GM12878 (cell line): ENCODE results near the gene SOCS1. TPM values are rescaled to one million over a fixed set of nuclear protein-coding genes. Genes with fewer than 3 reads are reported as not detected.

ENCODE experiments used
- ATAC-seq: fragments of 200-7000 bp; cut with Tn5 transposase; 3 replicates; pipeline ENCODE4 v1.9.1; 2020; ENCODE audit warnings: mild to moderate bottlenecking, moderate library complexity
- BruUV-seq: library from RNA; stranded (reverse); fragments of 400-500 nt; replicated peaks from 2 replicates; lab custom pipeline; 2021; lab: Mats Ljungman, UMichigan
- CTCF ChIA-PET: fragments of 300-600 bp; sonication (Branson Sonifier 250); formaldehyde crosslinking; extraction: SDS; loops from one replicate; lab custom pipeline; 2021; ENCODE audit warnings: inconsistent platforms; lab: Yijun Ruan, JAX
- POLR2A ChIA-PET: fragments of 350-600 bp; formaldehyde crosslinking; extraction: SDS; loops from one replicate; lab custom pipeline; 2021; ENCODE audit warnings: inconsistent platforms; lab: Charles Lee
- RAD21 ChIA-PET: fragments of 300-600 bp; sonication (Branson Sonifier 250); formaldehyde crosslinking; loops from one replicate; lab custom pipeline; 2023; ENCODE audit warnings: antibody characterized with exemption; ENCODE audit not compliant: unreplicated experiment; lab: Charles Lee
- SMC1A ChIA-PET: fragments of 300-600 bp; sonication (Branson Sonifier 250); formaldehyde crosslinking; loops from one replicate; lab custom pipeline; 2023; ENCODE audit not compliant: unreplicated experiment, uncharacterized antibody; lab: Charles Lee
- DNase-seq: peaks from one replicate; pipeline ENCODE4 v3.0.0-alpha.2; 2011; ENCODE audit warnings: low read depth, low spot score
- FAIRE-seq: peaks from 3 replicates; lab custom pipeline; 2011; peaks lifted over from hg19 to GRCh38; lab: Jason Lieb, UNC
- H2AFZ ChIP-seq: 2 replicates; pipeline ENCODE4 v1.6.0; 2011; ENCODE audit warnings: low read depth, low read length, control low read depth; ENCODE audit not compliant: control insufficient read depth
- H3K27ac ChIP-seq: 2 replicates; pipeline ENCODE4 v1.5.1; 2011; ENCODE audit warnings: control low read depth; ENCODE audit not compliant: control insufficient read depth, insufficient read depth
- H3K27me3 ChIP-seq, 2 experiments: replicated peaks in 1 of 2; 2 replicates each; pipeline versions ENCODE4 v1.6.0 to v1.6.1; 2011; ENCODE audit warnings: low read length in 1 of 2; ENCODE audit not compliant: control insufficient read depth in 2 of 2, insufficient read depth in 2 of 2
- H3K36me3 ChIP-seq, 2 experiments: 2 replicates each; pipeline ENCODE4 v1.5.1; 2011; ENCODE audit warnings: low read length in 1 of 2; ENCODE audit not compliant: control insufficient read depth in 2 of 2, insufficient read depth in 2 of 2
- H3K4me1 ChIP-seq: 2 replicates; pipeline ENCODE4 v1.6.1; 2011; ENCODE audit warnings: mild to moderate bottlenecking, low read length, moderate library complexity, mixed read lengths; ENCODE audit not compliant: control insufficient read depth, insufficient read depth
- H3K4me2 ChIP-seq: 2 replicates; pipeline ENCODE4 v1.6.0; 2011; ENCODE audit warnings: control low read depth; ENCODE audit not compliant: control insufficient read depth, insufficient read depth
- H3K4me3 ChIP-seq: fragments of 200-600 bp; sonication (generic); 2 replicates; pipeline ENCODE4 v1.5.1; 2016
- H3K79me2 ChIP-seq: 2 replicates; pipeline ENCODE4 v1.6.0; 2011; ENCODE audit warnings: low read length; ENCODE audit not compliant: control insufficient read depth, insufficient read depth
- H3K9ac ChIP-seq: 2 replicates; pipeline ENCODE4 v1.8.0; 2011; ENCODE audit warnings: low read length, control low read depth, mixed read lengths; ENCODE audit not compliant: control insufficient read depth, insufficient read depth
- H3K9me3 ChIP-seq: replicated peaks from 3 replicates; pipeline ENCODE4 v1.5.1; 2011; ENCODE audit warnings: mild to moderate bottlenecking, low read length; ENCODE audit not compliant: control insufficient read depth, insufficient read depth
- H4K20me1 ChIP-seq: 2 replicates; pipeline ENCODE4 v1.6.0; 2011; ENCODE audit not compliant: control insufficient read depth, insufficient read depth
- BACH1 ChIP-seq: fragments of 450-650 bp; IDR thresholded peaks from 2 replicates; pipeline ENCODE4 v1.6.1; 2017; ENCODE audit warnings: mild to moderate bottlenecking, borderline replicate concordance
- BMI1 ChIP-seq: fragments of 450-650 bp; IDR thresholded peaks from 2 replicates; pipeline ENCODE4 v1.6.1; 2016; ENCODE audit warnings: mild to moderate bottlenecking, moderate library complexity, borderline replicate concordance
- BRCA1 ChIP-seq: IDR thresholded peaks from 2 replicates; pipeline ENCODE4 v1.6.1; 2011; ENCODE audit warnings: low read depth, low read length, improper control_type of control experiment
- HCFC1 ChIP-seq: fragments of 150-350 bp; IDR thresholded peaks from 2 replicates; pipeline ENCODE4 v1.6.1; 2014; ENCODE audit warnings: low read length
- POLR2AphosphoS2 ChIP-seq: IDR thresholded peaks from 2 replicates; pipeline ENCODE4 v1.6.1; 2011; ENCODE audit warnings: low read depth, mild to moderate bottlenecking, low read length, improper control_type of control experiment, moderate library complexity
- POLR2AphosphoS5 ChIP-seq: IDR thresholded peaks from 2 replicates; pipeline ENCODE4 v1.6.1; 2011; ENCODE audit warnings: mild to moderate bottlenecking, low read length, inconsistent platforms
- RAD21 ChIP-seq: IDR thresholded peaks from 2 replicates; pipeline ENCODE4 v1.6.1; 2011; ENCODE audit warnings: mild to moderate bottlenecking, low read depth, low read length, moderate library complexity; ENCODE audit not compliant: insufficient read depth
- SMAD1 ChIP-seq: fragments of 450-650 bp; IDR thresholded peaks from 2 replicates; pipeline ENCODE4 v1.6.1; 2018; ENCODE audit warnings: mild to moderate bottlenecking, low read depth; ENCODE audit not compliant: partially characterized antibody
- STAT1 ChIP-seq: fragments of 450-650 bp; conservative IDR thresholded peaks from 2 replicates; pipeline ENCODE4 v1.6.1; 2014; ENCODE audit warnings: antibody characterized with exemption, mild to moderate bottlenecking
- STAT3 ChIP-seq: IDR thresholded peaks from 2 replicates; pipeline ENCODE4 v1.6.1; 2011; ENCODE audit warnings: low read depth, low read length, improper control_type of control experiment
- ZNF622 ChIP-seq: fragments of 450-650 bp; IDR thresholded peaks from 2 replicates; pipeline ENCODE4 v1.6.1; 2017; ENCODE audit warnings: mild to moderate bottlenecking, inconsistent platforms
- WGBS: methylation state at CpG from one replicate; pipeline ENCODE4 v1.1.6; 2016; ENCODE audit warnings: low lambda C conversion rate; ENCODE audit not compliant: insufficient replicate concordance, insufficient coverage; ENCODE audit errors: missing lambda C conversion rate; 5-methylcytosine and 5-hydroxymethylcytosine counted together
- in situ Hi-C: fragments of 300-500 bp; cut with MboI; formaldehyde crosslinking; loops from 9 replicates; pipeline ENCODE4 v1.14.3; 2018; ENCODE audit warnings: mixed read lengths
- intact Hi-C: fragments of 100-400 bp; cut with micrococcal nuclease; formaldehyde crosslinking; loops from one replicate; pipeline ENCODE4 v1.14.2; 2022; ENCODE audit not compliant: unreplicated experiment
- polyA plus RNA-seq, 11 experiments: library from polyadenylated mRNA; depleted of rRNA in 4 of 11; unstranded in 6 of 11; stranded (reverse) in 5 of 11; fragments of >200 nt; fragmentation: Nextera tagmentation in 4 of 11; fragmentation: Illumina TruSeq in 1 of 11; extraction: Ambion mirVana in 4 of 11; extraction: Trizol in 1 of 11; gene quantifications; 1 replicate in 1 of 11; 2 replicates in 10 of 11; pipeline versions ENCODE4 v1.2.1 to v1.2.3, GENCODE V29; 2011 to 2016; ENCODE audit warnings: inconsistent platforms in 2 of 11, missing spikeins in 2 of 11, low read depth in 1 of 11
- total RNA-seq, 4 experiments: library from RNA; depleted of rRNA in 3 of 4; stranded (reverse); fragments of >200 nt in 3 of 4; fragmentation: Illumina TruSeq in 1 of 4; extraction: Trizol in 1 of 4; gene quantifications; 2 replicates each; pipeline versions ENCODE4 v1.2.1 to v1.2.3, GENCODE V29; 2013 to 2021
- TF ChIP-seq, protein P1 (sequence below): fragments of 450-650 bp; IDR thresholded peaks from 2 replicates; pipeline ENCODE4 v1.6.1; 2017; ENCODE audit warnings: mild to moderate bottlenecking
- TF ChIP-seq, protein P2 (sequence below): fragments of 450-650 bp; formaldehyde crosslinking; IDR thresholded peaks from 2 replicates; pipeline ENCODE4 v1.4.0; 2022; ENCODE audit warnings: mild to moderate bottlenecking, moderate library complexity

The SOCS1 gene
- total and polyA plus RNA-seq, 10 of the 15 experiments (the other 5 are each of a cell fraction or from before 2014, with no cell fraction given): 0.42 to 39.8 (median 11.2) TPM

DNA sequence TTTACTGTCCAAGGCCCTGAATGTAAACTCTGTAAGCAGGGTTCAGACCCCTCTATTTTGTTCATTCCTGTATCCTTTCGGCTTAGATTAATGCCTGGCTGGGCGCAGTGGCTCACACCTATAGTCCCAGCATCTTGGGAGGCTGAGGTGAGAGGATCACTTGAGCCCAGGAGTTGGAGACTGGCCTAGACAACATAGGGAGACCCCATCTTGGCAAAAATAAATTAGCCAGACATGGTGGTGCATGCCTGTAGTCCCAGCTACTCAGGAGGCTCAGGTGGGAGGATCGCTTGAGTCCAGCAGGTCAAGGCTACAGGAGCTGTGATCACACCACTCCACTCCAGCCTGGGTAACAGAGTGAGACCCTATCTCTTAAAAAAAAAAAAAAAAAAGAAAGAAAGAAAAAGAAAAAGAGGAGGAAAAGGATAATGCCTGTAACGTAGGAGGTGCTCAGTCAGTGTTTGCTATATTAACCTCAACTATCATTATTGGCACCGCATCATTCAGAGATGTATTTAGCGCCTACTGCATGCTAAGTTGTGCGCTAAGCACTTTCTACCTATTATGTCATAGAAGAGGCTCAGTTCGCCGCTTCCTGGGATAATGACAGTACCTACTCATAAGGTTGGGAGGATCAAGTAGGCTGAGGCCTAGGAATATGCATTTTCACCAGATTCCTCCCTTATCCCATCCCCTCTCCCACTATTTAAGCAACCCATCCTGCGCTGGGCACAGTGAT lies 5.0 kb downstream of the SOCS1 start (continued):
- TF ChIP-seq, protein P1, sequence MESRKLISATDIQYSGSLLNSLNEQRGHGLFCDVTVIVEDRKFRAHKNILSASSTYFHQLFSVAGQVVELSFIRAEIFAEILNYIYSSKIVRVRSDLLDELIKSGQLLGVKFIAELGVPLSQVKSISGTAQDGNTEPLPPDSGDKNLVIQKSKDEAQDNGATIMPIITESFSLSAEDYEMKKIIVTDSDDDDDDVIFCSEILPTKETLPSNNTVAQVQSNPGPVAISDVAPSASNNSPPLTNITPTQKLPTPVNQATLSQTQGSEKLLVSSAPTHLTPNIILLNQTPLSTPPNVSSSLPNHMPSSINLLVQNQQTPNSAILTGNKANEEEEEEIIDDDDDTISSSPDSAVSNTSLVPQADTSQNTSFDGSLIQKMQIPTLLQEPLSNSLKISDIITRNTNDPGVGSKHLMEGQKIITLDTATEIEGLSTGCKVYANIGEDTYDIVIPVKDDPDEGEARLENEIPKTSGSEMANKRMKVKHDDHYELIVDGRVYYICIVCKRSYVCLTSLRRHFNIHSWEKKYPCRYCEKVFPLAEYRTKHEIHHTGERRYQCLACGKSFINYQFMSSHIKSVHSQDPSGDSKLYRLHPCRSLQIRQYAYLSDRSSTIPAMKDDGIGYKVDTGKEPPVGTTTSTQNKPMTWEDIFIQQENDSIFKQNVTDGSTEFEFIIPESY: peak; percentile 88
- no peak for TF ChIP-seq HCFC1
- TF ChIP-seq, all 136 proteins: peak for 5

DNA sequence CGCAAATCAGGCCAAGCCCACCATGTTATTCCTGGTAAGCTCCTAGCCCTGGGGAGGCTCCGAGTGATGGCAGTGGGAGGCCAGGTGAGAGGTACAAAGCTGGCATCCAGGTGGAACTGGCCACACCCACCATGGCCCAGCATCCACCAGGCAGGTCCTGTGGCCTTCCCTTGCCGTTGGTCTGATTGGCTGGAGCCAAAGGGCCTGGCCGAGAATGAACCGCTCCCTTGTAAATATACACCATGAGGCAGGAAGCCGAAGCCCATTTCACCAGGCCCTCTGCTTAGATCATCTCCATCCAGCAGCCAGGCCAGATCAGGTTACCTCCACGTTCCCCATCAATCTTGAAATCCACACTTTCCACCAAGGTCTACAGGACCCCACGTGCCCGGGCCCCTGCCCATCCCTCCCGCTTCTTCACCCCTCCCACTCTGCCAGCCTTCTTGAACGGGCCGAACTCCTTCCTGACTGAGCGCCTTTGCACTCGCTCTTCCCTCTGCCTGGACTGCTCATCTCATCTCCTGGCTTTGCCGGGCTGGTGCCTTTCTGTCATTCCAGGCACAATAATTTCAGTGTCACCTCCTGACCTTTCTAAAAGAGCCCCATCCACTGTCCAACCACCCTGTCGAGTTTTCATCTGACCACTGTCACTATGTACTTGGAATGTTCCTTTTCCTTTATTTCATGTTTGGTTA lies 5.8 kb downstream of the SOCS1 start:
- BruUV-seq: no TSS peak
- ATAC-seq (peak; percentile 0), FAIRE-seq (no peak), DNase-seq (no peak)
- no peak overlapping the region for H3K4me3 ChIP-seq
- no peak overlapping the region for H2AFZ ChIP-seq
- ChIA-PET CTCF (no interaction called here), RAD21 (no interaction called here), SMC1A (interaction anchor here (1.0 kb wide), 1 partner anchor 58 kb away, joined by 3 read pairs; no protein-coding TSS in a partner anchor), POLR2A (interaction anchor here (0.6 to 6.6 kb wide), 7 partner anchors 14 to 318 kb away, joined by 3 to 53 read pairs (median 4); no protein-coding TSS in a partner anchor)
- in situ Hi-C loops (loop anchor here (5.0 kb wide), 1 partner anchor 283 kb away; no protein-coding TSS in a partner anchor), intact Hi-C loops (no loop called here)
- H3K9ac ChIP-seq: no peak overlapping the region
- H3K4me2 ChIP-seq: no peak overlapping the region
- 78% methylated on average over 15 of the region's 16 CpGs for WGBS
- H3K9me3 ChIP-seq: no peaks in the 10 kb centered on the region; the same call in 2 of the 3 replicates
- no peak overlapping the region for H3K27ac ChIP-seq
- H3K79me2 ChIP-seq: peaks cover 29% of the 10 kb centered on the region
- no peaks in the 10 kb centered on the region for H4K20me1 ChIP-seq
- H3K27me3 ChIP-seq: no peaks in the 10 kb centered on the region
- peaks cover 25% of the 10 kb centered on the region for H3K4me1 ChIP-seq
- peaks cover 0 to 3% of the 10 kb centered on the region in 2 experiments; a peak in 1 of 4 replicates for H3K36me3 ChIP-seq
- TF ChIP-seq, protein P1: no peak
- no peak for TF ChIP-seq STAT1
- peak; percentile 65; the same call in 1 of the 2 replicates for TF ChIP-seq POLR2AphosphoS2
- TF ChIP-seq POLR2AphosphoS5: peak; percentile 86
- TF ChIP-seq, protein P2, sequence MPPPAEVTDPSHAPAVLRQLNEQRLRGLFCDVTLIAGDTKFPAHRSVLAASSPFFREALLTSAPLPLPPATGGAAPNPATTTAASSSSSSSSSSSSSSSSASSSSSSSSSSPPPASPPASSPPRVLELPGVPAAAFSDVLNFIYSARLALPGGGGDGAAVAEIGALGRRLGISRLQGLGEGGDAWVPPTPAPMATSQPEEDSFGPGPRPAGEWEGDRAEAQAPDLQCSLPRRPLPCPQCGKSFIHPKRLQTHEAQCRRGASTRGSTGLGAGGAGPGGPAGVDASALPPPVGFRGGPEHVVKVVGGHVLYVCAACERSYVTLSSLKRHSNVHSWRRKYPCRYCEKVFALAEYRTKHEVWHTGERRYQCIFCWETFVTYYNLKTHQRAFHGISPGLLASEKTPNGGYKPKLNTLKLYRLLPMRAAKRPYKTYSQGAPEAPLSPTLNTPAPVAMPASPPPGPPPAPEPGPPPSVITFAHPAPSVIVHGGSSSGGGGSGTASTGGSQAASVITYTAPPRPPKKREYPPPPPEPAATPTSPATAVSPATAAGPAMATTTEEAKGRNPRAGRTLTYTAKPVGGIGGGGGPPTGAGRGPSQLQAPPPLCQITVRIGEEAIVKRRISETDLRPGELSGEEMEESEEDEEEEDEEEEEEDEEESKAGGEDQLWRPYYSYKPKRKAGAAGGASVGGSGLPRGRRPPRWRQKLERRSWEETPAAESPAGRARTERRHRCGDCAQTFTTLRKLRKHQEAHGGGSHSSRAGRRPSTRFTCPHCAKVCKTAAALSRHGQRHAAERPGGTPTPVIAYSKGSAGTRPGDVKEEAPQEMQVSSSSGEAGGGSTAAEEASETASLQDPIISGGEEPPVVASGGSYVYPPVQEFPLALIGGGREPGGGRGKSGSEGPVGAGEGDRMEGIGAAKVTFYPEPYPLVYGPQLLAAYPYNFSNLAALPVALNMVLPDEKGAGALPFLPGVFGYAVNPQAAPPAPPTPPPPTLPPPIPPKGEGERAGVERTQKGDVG (CRISPR knock-in tag): no peak
- TF ChIP-seq ZNF622: no peak
- no peak for TF ChIP-seq STAT3
- no peak for TF ChIP-seq BRCA1
- TF ChIP-seq SMAD1: peak; percentile 9
- TF ChIP-seq RAD21: no peak
- no peak for TF ChIP-seq BMI1
- 0 out of 2 replicates have a peak, but pooled peaks have one; percentile 15 for TF ChIP-seq BACH1
